GM06990 (cell line): ENCODE data around the gene TIE1.

ENCODE experiments used
- DNase-seq: peaks from one replicate; pipeline ENCODE4 v3.0.0-alpha.2; 2011; ENCODE audit not compliant: insufficient read length; ENCODE audit errors: extremely low read depth
- H3K27me3 ChIP-seq: replicated peaks from 2 replicates; pipeline ENCODE4 v1.6.0; 2011; ENCODE audit warnings: low read length; ENCODE audit not compliant: control insufficient read depth, insufficient read depth
- H3K36me3 ChIP-seq: 2 replicates; pipeline ENCODE4 v1.5.1; 2011; ENCODE audit warnings: low read length; ENCODE audit not compliant: control insufficient read depth, insufficient read depth
- H3K4me3 ChIP-seq: replicated peaks from 2 replicates; pipeline ENCODE4 v1.5.1; 2011; ENCODE audit warnings: low read depth, mild to moderate bottlenecking, control low read depth, low read length
- CTCF ChIP-seq: IDR thresholded peaks from 2 replicates; pipeline ENCODE4 v1.5.1; 2011; ENCODE audit warnings: low read length, control low read depth, mild to moderate bottlenecking, inconsistent platforms; ENCODE audit not compliant: insufficient read depth, poor library complexity, severe bottlenecking

The TIE1 gene

GRCh38 chr1:43300378-43301094, at the start of gene TIE1:
TSS of gene TIE1 (plus strand) at chr1:43300982. CDS start at chr1:43301072, 90 bp downstream.
- H3K4me3 ChIP-seq, result no peak within 1 kb of the TSS
- H3K36me3 ChIP-seq, result no peaks in the 10 kb centered on the region
- DNase-seq, result no peak
- TF ChIP-seq CTCF, result no peak
- no peaks in the 10 kb centered on the region; the same call in 1 of the 2 replicates for H3K27me3 ChIP-seq

GRCh38 chr1:43251024-43251423, 49.8 kb upstream of the TIE1 start:
- TF ChIP-seq CTCF, result no peak
- H3K27me3 ChIP-seq, result no peaks in the 10 kb centered on the region
- H3K4me3 ChIP-seq, result no peak overlapping the region
- DNase-seq, result no peak
- no peaks in the 10 kb centered on the region; the same call in 1 of the 2 replicates for H3K36me3 ChIP-seq

GRCh38 chr1:43252225-43252624, 48.6 kb upstream of the TIE1 start:
- Histone ChIP-seq H3K4me3 (no peak overlapping the region), H3K36me3 (no peaks in the 10 kb centered on the region; the same call in 1 of the 2 replicates), H3K27me3 (no peaks in the 10 kb centered on the region)
- no peak for DNase-seq
- TF ChIP-seq CTCF, result no peak

- DNase-seq, result no peak
- no peaks in the 10 kb centered on the region for H3K27me3 ChIP-seq
- no peak overlapping the region for H3K4me3 ChIP-seq
- no peak for TF ChIP-seq CTCF
- H3K36me3 ChIP-seq, result no peaks in the 10 kb centered on the region; the same call in 1 of the 2 replicates
These were observed 47.6 kb upstream of the TIE1 start for GRCh38 chr1:43253173-43253572.

GRCh38 chr1:43253876-43254275, 46.9 kb upstream of the TIE1 start:
- Histone ChIP-seq H3K36me3 (no peaks in the 10 kb centered on the region; the same call in 1 of the 2 replicates), H3K27me3 (no peaks in the 10 kb centered on the region), H3K4me3 (no peak overlapping the region)
- no peak for TF ChIP-seq CTCF
- no peak for DNase-seq
